ENCODE results near the gene ZNF2.

DNA sequence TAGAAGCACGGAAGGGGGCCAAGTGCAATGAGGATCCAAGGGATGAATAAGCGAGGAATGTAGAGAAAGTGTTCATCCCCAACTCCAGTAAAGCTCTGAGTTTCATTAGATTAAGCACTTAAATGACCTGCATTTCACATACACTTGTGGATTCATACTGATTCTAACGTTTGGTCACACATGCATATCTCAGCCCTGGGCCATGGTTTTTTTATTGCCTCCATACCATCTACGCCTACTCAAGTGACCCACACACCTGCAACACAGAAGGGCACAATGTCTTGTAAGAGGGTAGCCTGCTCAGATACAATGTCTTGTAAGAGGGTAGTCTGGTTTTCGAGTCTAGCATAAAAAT, 43.4 kb upstream of the ZNF2 start:
- TF ChIP-seq EZH2 (IDR thresholded peaks at IDR 0.05; ENCODE audit: insufficient read depth, poor library complexity, severe bottlenecking) (no peak), EZH2phosphoT487 (IDR thresholded peaks at IDR 0.05; ENCODE audit: insufficient read depth, low read depth) (no peak)

Data from GM23248 (cell line).